HG02759 (cell line): ENCODE results near the gene MCHR2.
A peak's percentile ranks its signal among the peaks of the same experiment; 100 is the strongest.
"Not testable (repeated sequence)": the region's sequence is repeated elsewhere in the genome, so short reads cannot be mapped to it uniquely, and the experiment has no call there.

Experiments
- ATAC-seq: cut with Tn5 transposase; IDR thresholded peaks from one replicate; pipeline ENCODE4 v1.9.1; 2021; ENCODE audit warnings: mild to moderate bottlenecking, moderate library complexity; ENCODE audit not compliant: unreplicated experiment

The MCHR2 gene, protein sequence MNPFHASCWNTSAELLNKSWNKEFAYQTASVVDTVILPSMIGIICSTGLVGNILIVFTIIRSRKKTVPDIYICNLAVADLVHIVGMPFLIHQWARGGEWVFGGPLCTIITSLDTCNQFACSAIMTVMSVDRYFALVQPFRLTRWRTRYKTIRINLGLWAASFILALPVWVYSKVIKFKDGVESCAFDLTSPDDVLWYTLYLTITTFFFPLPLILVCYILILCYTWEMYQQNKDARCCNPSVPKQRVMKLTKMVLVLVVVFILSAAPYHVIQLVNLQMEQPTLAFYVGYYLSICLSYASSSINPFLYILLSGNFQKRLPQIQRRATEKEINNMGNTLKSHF

DNA sequence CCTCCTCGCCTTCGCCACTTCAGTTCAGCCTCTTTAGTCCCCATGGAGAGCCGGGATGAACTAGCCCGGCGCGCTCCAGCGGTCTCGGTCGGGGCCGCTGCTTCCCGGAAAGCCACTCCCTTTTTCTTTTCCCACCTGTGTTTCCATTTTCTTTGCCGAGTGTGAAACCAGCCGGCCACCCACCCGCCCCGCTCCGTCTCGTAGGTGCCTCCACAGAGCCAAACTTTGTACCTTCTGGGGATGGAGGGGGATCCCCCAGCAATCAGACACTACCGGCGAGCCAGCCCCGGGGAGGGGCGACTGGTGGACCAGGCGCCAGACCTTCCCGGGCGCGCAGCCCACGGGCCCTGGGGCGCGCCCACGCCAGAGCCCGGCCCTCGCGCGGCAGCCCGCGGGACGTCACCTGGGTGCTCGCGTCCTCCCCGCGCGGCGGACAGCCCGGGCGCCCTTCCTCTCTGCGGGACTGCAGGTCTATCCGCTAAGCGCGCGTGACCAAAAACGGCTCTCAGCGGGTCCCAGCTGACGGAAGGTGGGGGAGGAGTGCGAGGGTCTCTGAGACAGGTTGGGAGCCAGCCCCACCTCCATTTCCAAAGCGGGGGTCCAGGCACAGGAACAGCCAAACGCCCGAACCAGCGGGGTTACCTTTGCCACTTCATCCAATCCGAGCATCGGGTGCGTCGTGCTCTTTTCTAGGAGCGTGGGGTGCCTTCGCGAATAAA lies at the start of gene MCHR2:
TSS of gene MCHR2 (minus strand) at position 691 of the 719 bp plus-strand sequence. CDS start 38,076 bp downstream, outside the sequence.
- no peak for ATAC-seq

- not testable (repeated sequence) for ATAC-seq
Observed at GRCh38 chr6:100038546-100038945, 44.5 kb upstream of the MCHR2 start.

- peak; percentile 92 for ATAC-seq
Observed at GRCh38 chr6:100035873-100036653, 42.0 kb upstream of the MCHR2 start.

GRCh38 chr6:100023798-100024197 lies 29.8 kb upstream of the MCHR2 start:
- ATAC-seq = no peak

GRCh38 chr6:100022847-100023246 lies 28.8 kb upstream of the MCHR2 start:
- ATAC-seq = no peak

DNA sequence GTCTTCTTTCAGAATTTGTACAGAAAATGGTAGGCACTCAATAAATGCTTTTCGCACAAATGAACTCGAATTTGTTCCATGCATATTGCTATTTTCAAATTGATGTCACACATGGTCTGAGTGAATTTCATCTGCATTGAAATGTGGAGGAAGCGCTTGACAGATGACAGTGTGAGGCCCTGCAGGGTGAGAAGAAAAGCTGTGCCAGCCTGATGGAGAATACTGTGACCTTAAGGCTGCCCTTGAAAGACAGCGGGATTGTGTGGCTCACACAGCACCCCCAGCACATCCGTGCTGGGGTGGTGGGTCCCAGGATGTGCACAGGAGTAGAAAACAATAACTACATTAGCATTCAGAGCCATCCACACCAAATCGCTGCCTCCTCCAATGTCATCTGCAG lies 14.8 kb upstream of the MCHR2 start:
- ATAC-seq = no peak

DNA sequence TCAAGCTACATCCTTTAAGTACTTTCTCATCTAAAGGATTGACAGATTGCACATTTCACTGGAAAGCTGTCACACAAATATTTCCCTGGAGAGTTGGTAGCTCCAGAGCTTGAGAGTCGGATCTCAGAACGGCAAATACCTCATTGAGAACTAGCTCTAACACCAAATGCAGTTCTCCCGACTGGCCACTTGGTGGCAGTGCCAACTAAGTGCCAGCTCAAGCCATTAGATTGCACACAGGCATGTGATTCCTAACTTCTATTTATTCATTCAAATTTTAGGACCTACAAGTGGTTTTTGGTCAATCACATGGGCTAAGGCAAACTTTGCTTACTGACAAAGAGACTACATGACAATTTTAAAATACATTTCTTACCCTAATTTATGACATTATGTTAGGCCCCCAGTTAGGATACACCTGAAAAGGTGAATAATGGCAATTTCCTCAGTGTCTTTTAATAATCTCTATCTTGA lies 7.9 kb upstream of the MCHR2 start:
- peak; percentile 95 for ATAC-seq

DNA sequence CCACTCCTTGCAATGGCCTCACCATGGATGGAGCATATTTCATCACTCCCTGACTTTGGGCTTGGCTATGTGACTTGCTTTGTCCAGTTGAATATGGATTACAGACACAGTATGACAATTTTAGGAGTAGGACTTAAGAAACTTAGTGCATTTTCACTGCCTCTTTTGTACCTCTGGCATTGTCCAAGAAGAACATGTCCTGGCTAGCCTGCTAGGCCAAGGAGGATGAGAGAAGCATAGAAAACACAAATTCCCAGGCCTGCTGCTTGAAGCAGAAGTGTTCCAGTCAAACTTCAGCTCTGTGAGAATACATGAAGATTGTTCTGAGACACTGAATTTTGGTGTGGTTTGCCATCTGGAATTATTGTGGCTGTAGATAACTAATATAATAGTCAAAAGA lies 3.1 kb upstream of the MCHR2 start:
- ATAC-seq = no peak

- ATAC-seq = no peak
Observed at GRCh38 chr6:99995916-99996315, 1.9 kb upstream of the MCHR2 start.

GRCh38 chr6:99993146-99993532 lies 884 bp downstream of the MCHR2 start:
- ATAC-seq = no peak

DNA sequence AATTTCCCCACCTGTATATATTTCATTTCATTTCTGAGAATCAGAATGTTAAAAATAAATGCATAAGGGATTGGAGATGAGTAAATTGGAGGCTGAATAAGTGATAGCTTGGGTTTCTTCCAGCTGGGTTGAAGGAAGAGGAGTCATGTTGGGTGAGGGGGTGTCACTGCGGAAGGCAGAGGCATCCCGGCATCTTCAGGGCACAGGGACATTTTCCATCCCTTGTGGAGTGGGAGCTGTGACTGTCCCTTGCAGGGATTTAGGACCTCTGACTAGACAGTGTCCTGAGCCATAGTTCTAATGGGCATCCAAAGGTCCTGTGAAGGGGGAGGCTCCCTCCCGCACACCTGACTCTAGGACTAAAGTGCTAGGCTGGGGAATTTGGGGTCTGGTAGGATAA lies 2.1 kb downstream of the MCHR2 start:
- no peak for ATAC-seq

DNA sequence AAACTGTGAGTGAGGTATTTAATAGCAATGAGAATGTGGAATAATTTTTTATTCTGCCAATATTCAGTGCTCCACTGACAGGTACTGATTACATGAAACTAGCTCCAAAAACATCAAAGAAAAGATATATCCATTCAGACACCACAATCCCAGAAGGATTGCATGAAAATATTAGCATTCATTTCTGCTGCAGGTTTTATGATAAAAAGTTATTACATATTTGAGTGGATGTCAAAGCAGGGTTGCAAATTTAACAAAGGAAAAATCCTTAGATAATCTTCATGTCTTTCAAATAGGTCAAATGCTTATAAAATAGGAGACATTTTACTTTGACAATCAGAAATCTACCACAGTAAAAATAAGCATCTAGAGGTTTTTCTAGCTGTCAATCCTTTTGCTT lies 13.3 kb downstream of the MCHR2 start:
- no peak for ATAC-seq

DNA sequence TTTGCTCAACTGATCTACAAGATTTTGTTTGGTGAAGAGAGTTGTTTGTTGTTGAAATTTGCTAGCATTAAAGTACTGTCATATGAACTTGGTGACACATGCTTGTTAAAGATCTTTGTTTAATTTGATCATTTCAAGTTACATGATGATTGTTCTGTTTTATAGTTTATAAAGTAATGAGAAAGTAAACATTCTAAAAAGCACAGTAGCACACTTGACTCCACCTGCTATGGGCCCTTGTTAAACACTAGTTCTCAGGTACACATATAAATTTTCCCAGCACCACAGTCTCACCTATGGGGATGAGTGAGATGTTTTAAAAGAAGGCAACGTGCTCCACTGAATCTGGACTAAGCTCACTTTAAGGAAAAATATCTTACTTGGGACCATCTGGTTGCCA lies 14.1 kb downstream of the MCHR2 start:
- no peak for ATAC-seq

GRCh38 chr6:99967052-99967451 lies 27.0 kb downstream of the MCHR2 start:
- no peak for ATAC-seq

DNA sequence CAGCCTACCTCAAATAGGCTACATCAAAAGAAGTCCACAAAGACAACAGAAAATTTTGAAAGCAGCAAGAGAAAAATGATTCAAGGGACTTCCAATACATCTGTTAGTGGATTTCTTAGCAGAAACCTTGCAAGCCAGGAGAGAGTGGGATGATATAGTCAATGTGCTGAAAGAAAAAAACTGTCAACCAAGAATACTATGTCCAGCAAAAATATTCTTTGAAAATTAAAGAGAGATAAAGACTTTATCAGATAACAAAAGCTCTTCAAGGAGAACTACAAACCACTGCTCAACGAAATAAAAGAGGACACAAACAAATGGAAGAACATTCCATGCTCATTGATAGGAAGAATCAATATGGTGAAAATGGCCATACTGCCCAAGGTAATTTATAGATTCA lies 34.0 kb downstream of the MCHR2 start:
- ATAC-seq = no peak

DNA sequence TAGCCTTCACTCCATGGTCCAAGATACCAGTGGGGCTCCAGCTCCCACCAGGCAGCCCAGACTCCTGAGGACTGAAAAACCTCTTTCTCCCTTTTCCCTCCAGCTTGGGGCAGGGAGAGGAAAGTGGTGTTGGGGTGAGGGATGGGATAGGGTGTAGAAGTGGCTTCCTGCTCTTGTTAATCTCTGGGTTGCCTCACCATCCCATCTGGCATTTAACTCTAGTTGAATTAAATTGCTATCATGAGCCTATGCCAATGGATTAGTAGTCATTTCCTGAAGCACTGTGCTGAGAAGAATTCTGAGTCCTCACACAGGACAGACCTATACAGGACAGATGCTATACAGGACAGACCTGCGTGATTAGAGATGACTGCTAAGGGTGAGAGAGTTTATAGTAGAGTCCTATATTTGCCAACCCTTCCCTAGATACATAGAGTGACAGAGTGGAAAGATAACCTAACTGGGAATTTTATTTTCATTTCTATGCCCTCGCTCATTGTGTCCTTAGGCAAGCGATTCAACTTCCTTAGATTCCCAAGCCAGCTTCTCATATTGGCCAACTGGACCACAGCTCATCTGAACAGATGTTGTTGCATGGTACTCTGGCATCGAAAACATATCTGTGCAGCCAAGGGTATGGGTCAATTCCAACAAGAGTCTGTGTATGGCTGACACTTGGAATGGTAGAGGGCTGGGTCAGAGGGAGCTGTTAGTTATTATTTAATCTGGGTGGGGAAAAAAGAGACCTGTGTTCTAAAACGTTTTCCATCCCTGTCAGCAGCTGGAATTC lies 42.8 kb downstream of the MCHR2 start:
- no peak for ATAC-seq

DNA sequence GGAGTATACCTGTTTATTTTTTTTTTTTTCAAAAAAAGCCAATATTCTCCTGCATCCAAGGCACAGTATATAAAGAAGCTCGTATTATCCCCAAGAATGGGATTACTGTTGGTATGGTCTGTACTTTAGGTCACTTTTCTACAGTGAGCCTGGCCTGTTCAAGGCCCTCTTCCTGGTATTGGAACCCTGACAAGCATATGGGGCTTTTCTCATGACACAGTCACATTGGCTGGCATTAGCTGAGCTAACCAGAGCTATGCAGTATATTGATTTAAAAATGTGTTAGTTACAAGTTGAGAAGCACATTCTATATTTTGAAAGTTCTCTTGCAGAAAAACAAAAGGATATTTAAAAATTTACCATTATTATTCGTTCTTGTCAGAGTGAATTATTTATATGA lies 48.0 kb downstream of the MCHR2 start:
- no peak for ATAC-seq

GRCh38 chr6:99943846-99944245 lies 50.2 kb downstream of the MCHR2 start:
- ATAC-seq = no peak

- ATAC-seq = no peak
Observed at GRCh38 chr6:99940582-99940981, 53.4 kb downstream of the MCHR2 start.

- no peak for ATAC-seq
Observed at GRCh38 chr6:99933129-99933528, 60.9 kb downstream of the MCHR2 start.

- no peak for ATAC-seq
Observed at GRCh38 chr6:99912657-99913056, 81.4 kb downstream of the MCHR2 start.
